ENCODE measurements around the gene NSD1. TPM values are rescaled to one million over a fixed set of nuclear protein-coding genes. Genes with fewer than 3 reads are reported as not detected.

Gene NSD1
- total and polyA plus RNA-seq, 9 of the 15 experiments (the other 6 are each of a cell fraction or from before 2014, with no cell fraction given) = 3.8 to 51.0 (median 24.7) TPM

- Histone ChIP-seq H3K36me3 (ENCODE audit: control insufficient read depth, insufficient read depth, low read length) (peaks cover 31% of the 10 kb centered on the region; the same call in 2 of the 3 replicates), H3K9me3 (replicated peaks; ENCODE audit: control insufficient read depth, insufficient read depth, low read depth, low read length) (no peaks in the 10 kb centered on the region), H4K20me1 (replicated peaks; ENCODE audit: control insufficient read depth, insufficient read depth, low read length) (no peaks in the 10 kb centered on the region), H3K9ac (ENCODE audit: insufficient read depth in 1 of 2, low read depth in 2 of 2, low read length in 2 of 2) (no peak overlapping the region), H3K4me1 (replicated peaks in 1 of 2; ENCODE audit: control insufficient read depth in 2 of 2, insufficient read depth in 2 of 2, low read length in 2 of 2) (no peaks in the 10 kb centered on the region), H3K4me3 (no peak overlapping the region), H3K27me3 (ENCODE audit: control insufficient read depth in 2 of 2, insufficient read depth in 2 of 2, low read length in 2 of 2) (no peaks in the 10 kb centered on the region), H3K79me2 (ENCODE audit: control insufficient read depth, insufficient read depth, low read length) (peaks cover 46% of the 10 kb centered on the region), H2AFZ (ENCODE audit: low read depth, low read length) (no peak overlapping the region), H3K9me1 (ENCODE audit: control insufficient read depth, insufficient read depth, low read length) (no peaks in the 10 kb centered on the region), H3K4me2 (ENCODE audit: insufficient read depth, low read length) (no peak overlapping the region), H3K27ac (ENCODE audit: extremely low read depth, low read depth, low read length) (no peak overlapping the region)
- CTCF ChIA-PET (ENCODE audit: low intra/inter-chr PET ratio) = no interaction called here
- TF ChIP-seq PHF20 (IDR thresholded peaks at IDR 0.05; ENCODE audit: partially characterized antibody) = no peak
- TF ChIP-seq GABPB2 (CRISPR knock-in tag; conservative IDR thresholded peaks at IDR 0.05) = no peak
- TF ChIP-seq HNRNPH1 (optimal IDR thresholded peaks at IDR 0.05; ENCODE audit: low read depth, low read length) = no peak
- TF ChIP-seq KAT7 (CRISPR knock-in tag; IDR thresholded peaks at IDR 0.05; ENCODE audit: borderline replicate concordance) = no peak
- no peak for TF ChIP-seq BACH1 (tag; IDR thresholded peaks at IDR 0.05)
- TF ChIP-seq TGIF2 (CRISPR knock-in tag; IDR thresholded peaks at IDR 0.05) = no peak
- TF ChIP-seq NCOA1 (IDR thresholded peaks at IDR 0.05; ENCODE audit: low read depth) = no peak
- no peak for TF ChIP-seq POLR2H (tag; IDR thresholded peaks at IDR 0.05; ENCODE audit: low read depth)
- no peak for TF ChIP-seq ZNF77 (CRISPR knock-in tag; IDR thresholded peaks at IDR 0.05)
- TF ChIP-seq ZBTB17 (CRISPR knock-in tag; IDR thresholded peaks at IDR 0.05) = no peak
- no peak for TF ChIP-seq ZNF354B (CRISPR knock-in tag; IDR thresholded peaks at IDR 0.05)
- TF ChIP-seq YBX1 (IDR thresholded peaks at IDR 0.05) = no peak
- TF ChIP-seq EP300 (IDR thresholded peaks at IDR 0.05; ENCODE audit: low read length) = no peak
- TF ChIP-seq SRSF9 (IDR thresholded peaks at IDR 0.05; ENCODE audit: borderline replicate concordance, low read depth, low read length) = no peak
- TF ChIP-seq ZNF133 (CRISPR knock-in tag; IDR thresholded peaks at IDR 0.05) = no peak
- no peak for TF ChIP-seq ZNF740 (CRISPR knock-in tag; IDR thresholded peaks at IDR 0.05)
- no peak for TF ChIP-seq ZNF740 (tag; IDR thresholded peaks at IDR 0.05)
- no peak for TF ChIP-seq ERF (CRISPR knock-in tag; IDR thresholded peaks at IDR 0.05)
- BruUV-seq (replicated peaks) = no TSS peak
- WGBS (ENCODE audit: insufficient coverage, low coverage, missing lambda C conversion rate) = 56% methylated on average over 4 of the region's 4 CpGs
- in situ Hi-C loops (cut with MboI) (no loop called here), intact Hi-C loops (cut with micrococcal nuclease) (no loop called here)
- POLR2A ChIA-PET = interaction anchor here (1.4 kb wide), 1 partner anchor 19 kb away, joined by 3 read pairs; no protein-coding TSS in a partner anchor
- FAIRE-seq = no peak
- DNase-seq (ENCODE audit: extremely low read depth in 1 of 4, low spot score in 3 of 4) = no peak
- no peak for ATAC-seq
Measured at GRCh38 chr5:177225798-177226197, 92.2 kb downstream of the NSD1 start.

Data from K562 (cell line).